ENCODE measurements around the gene CMBL. TPM values are rescaled to one million over a fixed set of nuclear protein-coding genes. Genes with fewer than 3 reads are reported as not detected.
A peak's percentile ranks its signal among the peaks of the same experiment; 100 is the strongest.

The CMBL gene
- polyA plus RNA-seq, 3 donors, result 0.39 to 5.4 TPM; not detected in 1

- Histone ChIP-seq H3K27ac (ENCODE audit: low read depth in 1 of 2, low read length in 2 of 2) (no peak overlapping the region), H3K9ac (ENCODE audit: insufficient read depth, low read length, poor library complexity, severe bottlenecking) (no peak overlapping the region), H4K20me1 (ENCODE audit: insufficient read depth, low read length) (peaks cover 62% of the 10 kb centered on the region), H3K4me3 (replicated peaks in 1 of 3; ENCODE audit: low read depth in 2 of 3, low read length in 3 of 3) (no peak overlapping the region), H3K4me2 (replicated peaks; ENCODE audit: extremely low read depth, low read length, poor library complexity, severe bottlenecking) (no peak overlapping the region), H2AFZ (ENCODE audit: insufficient read depth, low read depth, low read length, poor library complexity, severe bottlenecking) (no peak overlapping the region), H3K4me1 (ENCODE audit: control insufficient read depth in 1 of 2, insufficient read depth in 2 of 2, low read length in 2 of 2) (peaks cover 11 to 20% of the 10 kb centered on the region in 2 donors), H3K27me3 (ENCODE audit: control insufficient read depth in 2 of 2, insufficient read depth in 2 of 2, low read length in 2 of 2) (no peaks in the 10 kb centered on the region), H3K79me2 (ENCODE audit: insufficient read depth, low read length) (peaks cover 25% of the 10 kb centered on the region), H3K36me3 (replicated peaks in 1 of 2; ENCODE audit: control insufficient read depth in 1 of 2, insufficient read depth in 2 of 2, low read length in 2 of 2) (peaks cover 91 to 98% of the 10 kb centered on the region in 2 donors), H3K9me3 (replicated peaks in 1 of 2; ENCODE audit: control insufficient read depth in 1 of 2, insufficient read depth in 1 of 2, low read length in 2 of 2) (no peaks in the 10 kb centered on the region)
- Mint-ChIP-seq H3K9me3 (no peaks in the 10 kb centered on the region), H3K27me3 (ENCODE audit: low read depth in 3 of 3) (peaks cover 0 to 1% (median 0%) of the 10 kb centered on the region in 3 donors), H3K4me1 (peaks cover 20% of the 10 kb centered on the region), H3K36me3 (peaks cover 90 to 94% of the 10 kb centered on the region in 2 donors), H3K27ac (peak overlapping the region in 3 of 7 donors; percentile 31 to 71 (median 41)), H3K4me3 (no peak overlapping the region)
- DNase-seq, result no peak
- 78% methylated on average over 6 of the region's 9 CpGs for WGBS (ENCODE audit: insufficient coverage)
- no peak for TF ChIP-seq CTCF (IDR thresholded peaks at IDR 0.05)
- intact Hi-C loops (cut with micrococcal nuclease), result loop anchor here in 1 of 2 donors (10.0 kb wide), 1 partner anchor 374 kb away; no protein-coding TSS in a partner anchor
Observed at GRCh38 chr5:10261065-10261464, 46.6 kb downstream of the CMBL start.

- Mint-ChIP-seq H3K27ac (peak overlapping the region in 3 of 7 donors; percentile 4 to 81 (median 47)), H3K4me1 (peaks cover 11% of the 10 kb centered on the region), H3K9me3 (no peaks in the 10 kb centered on the region), H3K27me3 (ENCODE audit: low read depth in 3 of 3) (peaks cover 0 to 1% (median 0%) of the 10 kb centered on the region in 3 donors), H3K4me3 (no peak overlapping the region), H3K36me3 (peaks cover 93 to 96% of the 10 kb centered on the region in 2 donors)
- 92% methylated on average over 5 of the region's 5 CpGs for WGBS (ENCODE audit: insufficient coverage)
- H3K9me3 ChIP-seq (replicated peaks in 1 of 2; ENCODE audit: control insufficient read depth in 1 of 2, insufficient read depth in 1 of 2, low read length in 2 of 2), result no peaks in the 10 kb centered on the region
- no peaks in the 10 kb centered on the region for H3K27me3 ChIP-seq (ENCODE audit: control insufficient read depth in 2 of 2, insufficient read depth in 2 of 2, low read length in 2 of 2)
- no peak overlapping the region for H3K4me3 ChIP-seq (replicated peaks in 1 of 3; ENCODE audit: low read depth in 2 of 3, low read length in 3 of 3)
- no peak overlapping the region for H3K9ac ChIP-seq (ENCODE audit: insufficient read depth, low read length, poor library complexity, severe bottlenecking)
- peaks cover 9% of the 10 kb centered on the region in 2 donors for H3K4me1 ChIP-seq (ENCODE audit: control insufficient read depth in 1 of 2, insufficient read depth in 2 of 2, low read length in 2 of 2)
- intact Hi-C loops (cut with micrococcal nuclease), result loop anchor here (10.0 kb wide), 2 partner anchors 165 to 375 kb away; no protein-coding TSS in a partner anchor
- DNase-seq, result no peak
- peaks cover 74% of the 10 kb centered on the region for H4K20me1 ChIP-seq (ENCODE audit: insufficient read depth, low read length)
- peaks cover 37% of the 10 kb centered on the region for H3K79me2 ChIP-seq (ENCODE audit: insufficient read depth, low read length)
- H3K36me3 ChIP-seq (replicated peaks in 1 of 2; ENCODE audit: control insufficient read depth in 1 of 2, insufficient read depth in 2 of 2, low read length in 2 of 2), result peaks cover 97 to 100% of the 10 kb centered on the region in 2 donors
- no peak overlapping the region for H2AFZ ChIP-seq (ENCODE audit: insufficient read depth, low read depth, low read length, poor library complexity, severe bottlenecking)
- H3K4me2 ChIP-seq (replicated peaks; ENCODE audit: extremely low read depth, low read length, poor library complexity, severe bottlenecking), result no peak overlapping the region
- H3K27ac ChIP-seq (ENCODE audit: low read depth in 1 of 2, low read length in 2 of 2), result no peak overlapping the region
- TF ChIP-seq CTCF (IDR thresholded peaks at IDR 0.05), result no peak
Observed at GRCh38 chr5:10259899-10260298, 47.8 kb downstream of the CMBL start.
